ENCODE results near the gene BRINP3. TPM values are rescaled to one million over a fixed set of nuclear protein-coding genes. Genes with fewer than 3 reads are reported as not detected.

BRINP3 gene
- total and polyA plus RNA-seq, 12 donors = 0.10 to 3.0 (median 0.83) TPM; not detected in 5

DNA sequence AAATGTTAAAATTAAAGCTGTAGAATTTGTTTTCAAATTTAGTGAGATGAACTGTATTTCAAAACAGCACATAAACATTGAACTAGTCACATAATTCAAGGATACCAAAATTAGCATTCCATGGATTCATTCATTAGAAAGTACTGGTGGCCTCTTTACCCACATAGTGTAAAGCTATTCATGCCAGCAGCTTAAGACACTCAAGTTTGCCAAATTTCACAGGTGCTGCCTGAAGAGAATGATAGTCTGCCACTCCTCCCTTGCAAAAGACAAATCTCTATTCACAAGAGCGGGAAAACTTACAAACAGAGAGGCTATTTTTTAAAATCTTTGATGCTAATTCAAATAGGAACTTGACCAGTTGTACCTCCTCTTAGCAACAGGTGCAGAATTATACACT lies 337.0 kb downstream of the BRINP3 start:
- DNase-seq = no peak
- Histone ChIP-seq H3K36me3 (replicated peaks in 1 of 2) (no peaks in the 10 kb centered on the region), H3K4me1 (replicated peaks in 1 of 2) (no peaks in the 10 kb centered on the region), H3K27me3 (no peaks in the 10 kb centered on the region), H3K27ac (no peak overlapping the region), H3K4me3 (no peak overlapping the region), H3K9me3 (replicated peaks in 1 of 3) (no peaks in the 10 kb centered on the region)
- 79 to 92% (median 88%) methylated on average over 1 of the region's 1 CpG for WGBS, 4 donors
- intact Hi-C loops (cut with DNase I) = no loop called here
- TF ChIP-seq, protein P1, sequence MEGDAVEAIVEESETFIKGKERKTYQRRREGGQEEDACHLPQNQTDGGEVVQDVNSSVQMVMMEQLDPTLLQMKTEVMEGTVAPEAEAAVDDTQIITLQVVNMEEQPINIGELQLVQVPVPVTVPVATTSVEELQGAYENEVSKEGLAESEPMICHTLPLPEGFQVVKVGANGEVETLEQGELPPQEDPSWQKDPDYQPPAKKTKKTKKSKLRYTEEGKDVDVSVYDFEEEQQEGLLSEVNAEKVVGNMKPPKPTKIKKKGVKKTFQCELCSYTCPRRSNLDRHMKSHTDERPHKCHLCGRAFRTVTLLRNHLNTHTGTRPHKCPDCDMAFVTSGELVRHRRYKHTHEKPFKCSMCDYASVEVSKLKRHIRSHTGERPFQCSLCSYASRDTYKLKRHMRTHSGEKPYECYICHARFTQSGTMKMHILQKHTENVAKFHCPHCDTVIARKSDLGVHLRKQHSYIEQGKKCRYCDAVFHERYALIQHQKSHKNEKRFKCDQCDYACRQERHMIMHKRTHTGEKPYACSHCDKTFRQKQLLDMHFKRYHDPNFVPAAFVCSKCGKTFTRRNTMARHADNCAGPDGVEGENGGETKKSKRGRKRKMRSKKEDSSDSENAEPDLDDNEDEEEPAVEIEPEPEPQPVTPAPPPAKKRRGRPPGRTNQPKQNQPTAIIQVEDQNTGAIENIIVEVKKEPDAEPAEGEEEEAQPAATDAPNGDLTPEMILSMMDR (IDR thresholded peaks at IDR 0.05) = no peak
- no peak for TF ChIP-seq POLR2A (IDR thresholded peaks at IDR 0.05)

DNA sequence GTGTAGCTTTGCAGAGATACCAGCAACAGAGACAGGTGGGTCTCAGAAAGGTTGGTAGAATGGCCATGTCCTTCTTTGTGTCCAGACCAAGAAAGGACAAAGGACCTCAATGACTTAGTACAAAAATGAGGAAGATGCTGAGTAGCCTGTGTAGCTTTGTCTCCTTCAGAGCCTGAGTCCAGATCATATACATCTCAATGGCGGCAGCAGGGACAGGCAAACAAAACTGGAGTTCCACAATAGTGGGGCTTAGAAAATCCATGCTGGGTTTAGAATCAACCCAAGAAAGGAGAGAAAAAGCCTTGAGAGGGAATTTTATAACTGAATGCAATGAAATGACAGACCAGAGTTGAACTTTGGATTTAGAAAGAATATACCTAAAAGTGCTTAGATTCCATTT lies 339.0 kb downstream of the BRINP3 start:
- H3K27me3 ChIP-seq = no peaks in the 10 kb centered on the region
- intact Hi-C loops (cut with DNase I) = no loop called here
- no peak overlapping the region for H3K4me3 ChIP-seq
- WGBS, 4 donors = 91 to 94% (median 93%) methylated on average over 1 of the region's 1 CpG
- TF ChIP-seq, protein P1 (IDR thresholded peaks at IDR 0.05) = no peak
- TF ChIP-seq POLR2A (IDR thresholded peaks at IDR 0.05) = no peak
- H3K4me1 ChIP-seq (replicated peaks in 1 of 2) = no peaks in the 10 kb centered on the region
- H3K36me3 ChIP-seq (replicated peaks in 1 of 2) = no peaks in the 10 kb centered on the region
- H3K9me3 ChIP-seq (replicated peaks in 1 of 3) = no peaks in the 10 kb centered on the region
- no peak for DNase-seq
- H3K27ac ChIP-seq = no peak overlapping the region

DNA sequence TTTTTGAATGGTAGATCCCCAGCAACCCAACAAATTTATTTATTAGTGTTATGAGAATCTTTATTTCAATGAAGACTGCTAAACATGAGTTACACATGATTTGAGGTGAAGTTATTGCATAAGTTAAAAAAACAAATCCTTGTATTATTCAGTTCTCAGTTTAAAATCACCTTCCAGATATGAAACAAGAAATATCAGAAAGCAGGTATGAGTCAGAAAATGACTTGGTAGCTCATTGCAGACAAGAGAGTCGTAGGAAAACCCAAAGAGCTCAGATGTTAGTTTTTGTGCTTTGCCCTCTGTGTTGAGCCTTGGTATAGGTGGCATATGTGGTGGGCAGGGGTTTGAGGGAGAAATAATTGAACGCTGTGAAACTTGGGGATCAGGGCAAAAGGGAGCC lies 339.4 kb downstream of the BRINP3 start:
- no peaks in the 10 kb centered on the region for H3K27me3 ChIP-seq
- H3K4me3 ChIP-seq = no peak overlapping the region
- TF ChIP-seq, protein P1 (IDR thresholded peaks at IDR 0.05) = no peak
- no peak for TF ChIP-seq POLR2A (IDR thresholded peaks at IDR 0.05)
- 65 to 84% (median 74%) methylated on average over 2 of the region's 2 CpGs for WGBS, 4 donors
- H3K27ac ChIP-seq = no peak overlapping the region
- H3K4me1 ChIP-seq (replicated peaks in 1 of 2) = no peaks in the 10 kb centered on the region
- no peak for DNase-seq
- H3K36me3 ChIP-seq (replicated peaks in 1 of 2) = no peaks in the 10 kb centered on the region
- H3K9me3 ChIP-seq (replicated peaks in 1 of 3) = no peaks in the 10 kb centered on the region
- intact Hi-C loops (cut with DNase I) = no loop called here

DNA sequence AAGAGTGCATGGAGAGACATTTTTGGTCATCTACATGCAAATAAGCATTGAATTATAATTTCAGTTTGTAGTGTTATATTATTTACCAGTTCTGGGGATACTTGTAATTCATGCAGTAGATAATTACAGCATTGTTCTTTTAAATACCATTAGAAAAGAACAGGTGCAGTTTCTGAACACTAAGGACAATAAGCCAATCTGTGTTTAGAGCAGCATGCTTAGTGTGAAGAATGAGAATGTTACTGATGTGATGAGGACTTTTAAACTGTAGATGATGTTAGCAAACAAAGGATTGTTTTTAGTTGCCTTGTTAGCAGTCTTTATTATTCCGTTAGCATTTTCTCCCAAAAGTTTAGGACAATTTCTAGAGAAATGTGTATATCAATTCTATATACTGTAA lies 348.3 kb downstream of the BRINP3 start:
- no peak for DNase-seq
- H3K4me1 ChIP-seq (replicated peaks in 1 of 2) = no peaks in the 10 kb centered on the region
- TF ChIP-seq POLR2A (IDR thresholded peaks at IDR 0.05) = no peak
- TF ChIP-seq, protein P1 (IDR thresholded peaks at IDR 0.05) = no peak
- intact Hi-C loops (cut with DNase I) = no loop called here
- no peak overlapping the region for H3K27ac ChIP-seq
- H3K27me3 ChIP-seq = no peaks in the 10 kb centered on the region
- 52 to 77% (median 67%) methylated on average over 1 of the region's 1 CpG for WGBS, 4 donors
- no peaks in the 10 kb centered on the region for H3K9me3 ChIP-seq (replicated peaks in 1 of 3)
- no peaks in the 10 kb centered on the region for H3K36me3 ChIP-seq (replicated peaks in 1 of 2)
- no peak overlapping the region for H3K4me3 ChIP-seq

All from adrenal gland (tissue), 12 donors.